ENCODE results near the gene EYS. TPM values are rescaled to one million over a fixed set of nuclear protein-coding genes. Genes with fewer than 3 reads are reported as not detected.

EYS gene
- total RNA-seq, 1 donor from 2014 or later: not detected

GRCh38 chr6:64504503-64504902, 1202.5 kb downstream of the EYS start:
- H3K27me3 Mint-ChIP-seq (ENCODE audit: unreplicated experiment): peaks cover 10% of the 10 kb centered on the region
- DNase-seq (ENCODE audit: extremely low spot score, unreplicated experiment): no peak
- no peak overlapping the region for H3K27ac Mint-ChIP-seq (ENCODE audit: unreplicated experiment)

GRCh38 chr6:64502801-64503200, 1204.2 kb downstream of the EYS start:
- Mint-ChIP-seq H3K27ac (ENCODE audit: unreplicated experiment) (no peak overlapping the region), H3K4me3 (ENCODE audit: unreplicated experiment) (no peak overlapping the region), H3K27me3 (ENCODE audit: unreplicated experiment) (peaks cover 5% of the 10 kb centered on the region), H3K36me3 (ENCODE audit: unreplicated experiment) (no peaks in the 10 kb centered on the region), H3K4me1 (ENCODE audit: unreplicated experiment) (peaks cover 6% of the 10 kb centered on the region), H3K9me3 (ENCODE audit: unreplicated experiment) (no peaks in the 10 kb centered on the region)
- DNase-seq (ENCODE audit: extremely low spot score, unreplicated experiment): no peak
- TF ChIP-seq CTCF (IDR thresholded peaks at IDR 0.05): no peak

More at GRCh38 chr6:64504503-64504902, 1202.5 kb downstream of the EYS start:
- Mint-ChIP-seq H3K4me3 (ENCODE audit: unreplicated experiment) (no peak overlapping the region), H3K9me3 (ENCODE audit: unreplicated experiment) (no peaks in the 10 kb centered on the region), H3K36me3 (ENCODE audit: unreplicated experiment) (no peaks in the 10 kb centered on the region), H3K4me1 (ENCODE audit: unreplicated experiment) (peaks cover 6% of the 10 kb centered on the region)
- TF ChIP-seq CTCF (IDR thresholded peaks at IDR 0.05): no peak

GRCh38 chr6:64497634-64498033, 1209.4 kb downstream of the EYS start:
- DNase-seq (ENCODE audit: extremely low spot score, unreplicated experiment): no peak
- no peak for TF ChIP-seq CTCF (IDR thresholded peaks at IDR 0.05)
- Mint-ChIP-seq H3K9me3 (ENCODE audit: unreplicated experiment) (no peaks in the 10 kb centered on the region), H3K27ac (ENCODE audit: unreplicated experiment) (no peak overlapping the region), H3K4me3 (ENCODE audit: unreplicated experiment) (no peak overlapping the region), H3K27me3 (ENCODE audit: unreplicated experiment) (peaks cover 16% of the 10 kb centered on the region), H3K4me1 (ENCODE audit: unreplicated experiment) (no peaks in the 10 kb centered on the region), H3K36me3 (ENCODE audit: unreplicated experiment) (no peaks in the 10 kb centered on the region)

GRCh38 chr6:64489763-64490162, 1217.3 kb downstream of the EYS start:
- DNase-seq (ENCODE audit: extremely low spot score, unreplicated experiment): no peak
- Mint-ChIP-seq H3K36me3 (ENCODE audit: unreplicated experiment) (no peaks in the 10 kb centered on the region), H3K4me3 (ENCODE audit: unreplicated experiment) (no peak overlapping the region), H3K9me3 (ENCODE audit: unreplicated experiment) (no peaks in the 10 kb centered on the region), H3K4me1 (ENCODE audit: unreplicated experiment) (no peaks in the 10 kb centered on the region), H3K27me3 (ENCODE audit: unreplicated experiment) (peaks cover 33% of the 10 kb centered on the region), H3K27ac (ENCODE audit: unreplicated experiment) (no peak overlapping the region)
- TF ChIP-seq CTCF (IDR thresholded peaks at IDR 0.05): no peak

- Mint-ChIP-seq H3K4me1 (ENCODE audit: unreplicated experiment) (no peaks in the 10 kb centered on the region), H3K36me3 (ENCODE audit: unreplicated experiment) (no peaks in the 10 kb centered on the region), H3K27me3 (ENCODE audit: unreplicated experiment) (peaks cover 35% of the 10 kb centered on the region), H3K27ac (ENCODE audit: unreplicated experiment) (no peak overlapping the region), H3K9me3 (ENCODE audit: unreplicated experiment) (no peaks in the 10 kb centered on the region), H3K4me3 (ENCODE audit: unreplicated experiment) (no peak overlapping the region)
- no peak for TF ChIP-seq CTCF (IDR thresholded peaks at IDR 0.05)
- no peak for DNase-seq (ENCODE audit: extremely low spot score, unreplicated experiment)
These were observed 1220.3 kb downstream of the EYS start for GRCh38 chr6:64486578-64487351.
